ENCODE data around the gene ASCL3.
"Not testable (repeated sequence)": the region's sequence is repeated elsewhere in the genome, so short reads cannot be mapped to it uniquely, and the experiment has no call there.

Gene ASCL3

GRCh38 chr11:8942518-8943066 is at the start of gene ASCL3:
TSS of gene ASCL3 (minus strand) at chr11:8943016. CDS start at chr11:8938161, 4,855 bp downstream.
- DNase-seq (ENCODE audit: low spot score), result no peak

DNA sequence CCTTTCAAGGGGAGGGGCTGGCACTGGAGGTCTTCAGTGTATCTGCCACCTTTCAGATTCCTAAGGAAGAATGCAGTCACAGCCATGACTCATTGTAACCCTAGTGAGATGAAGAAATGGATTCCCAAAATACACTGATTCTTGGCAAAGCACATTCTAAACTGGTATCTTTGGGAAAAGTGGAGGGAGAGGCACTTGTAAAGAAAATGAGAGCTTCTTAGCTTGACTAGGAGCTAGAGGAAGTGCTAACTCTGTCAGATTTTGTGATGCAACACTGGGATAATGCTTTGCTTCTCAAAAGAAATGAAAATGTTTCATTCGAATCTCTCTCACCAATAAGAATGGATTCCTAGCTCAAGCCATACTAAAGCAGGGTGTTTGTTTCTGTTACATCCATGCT is 46.6 kb upstream of the ASCL3 start:
- DNase-seq (ENCODE audit: low spot score), result peak; percentile 21

DNA sequence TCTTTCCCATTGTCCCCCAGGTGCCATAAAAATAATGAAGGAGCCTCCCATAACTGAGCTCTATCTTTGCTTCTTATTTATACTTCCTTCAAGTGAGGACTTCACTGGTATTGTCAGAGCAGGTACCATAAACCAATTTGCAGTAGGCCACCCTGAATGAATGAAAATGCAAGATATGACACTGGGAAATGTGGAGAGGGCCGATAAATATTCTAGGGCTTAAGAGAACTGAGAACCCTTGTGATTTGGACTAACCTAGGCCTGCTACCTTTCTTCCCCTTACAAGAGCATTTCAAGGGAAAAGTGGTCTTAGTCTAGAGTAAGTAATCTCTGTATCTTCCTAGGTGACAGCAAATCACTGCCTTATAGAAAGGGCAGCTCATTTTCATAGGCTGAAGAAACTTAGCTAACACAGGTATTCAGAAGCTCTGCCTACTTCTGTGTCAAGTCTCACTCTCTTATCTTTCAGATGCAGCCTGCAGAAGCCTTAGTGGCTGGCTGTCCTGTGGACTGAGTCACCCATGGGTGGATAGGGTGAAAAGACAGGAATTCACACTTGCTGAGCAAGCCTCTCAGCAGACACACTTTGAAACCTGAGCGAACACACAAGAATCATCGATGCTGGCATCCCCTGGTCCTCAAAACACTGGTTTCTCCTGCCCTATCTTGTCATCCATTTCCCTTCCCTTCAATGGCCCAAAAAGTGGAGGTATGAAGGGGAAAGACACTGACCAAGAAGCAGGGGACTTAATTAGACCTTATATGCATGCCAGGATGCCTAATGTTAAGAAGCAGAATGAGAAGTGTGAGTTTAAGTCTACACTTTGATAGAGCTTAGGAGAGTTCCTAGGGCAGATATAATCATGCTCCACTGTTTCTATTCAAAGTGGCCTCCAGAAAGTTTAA is 45.8 kb upstream of the ASCL3 start:
- peak; percentile 71 for DNase-seq (ENCODE audit: low spot score)

DNA sequence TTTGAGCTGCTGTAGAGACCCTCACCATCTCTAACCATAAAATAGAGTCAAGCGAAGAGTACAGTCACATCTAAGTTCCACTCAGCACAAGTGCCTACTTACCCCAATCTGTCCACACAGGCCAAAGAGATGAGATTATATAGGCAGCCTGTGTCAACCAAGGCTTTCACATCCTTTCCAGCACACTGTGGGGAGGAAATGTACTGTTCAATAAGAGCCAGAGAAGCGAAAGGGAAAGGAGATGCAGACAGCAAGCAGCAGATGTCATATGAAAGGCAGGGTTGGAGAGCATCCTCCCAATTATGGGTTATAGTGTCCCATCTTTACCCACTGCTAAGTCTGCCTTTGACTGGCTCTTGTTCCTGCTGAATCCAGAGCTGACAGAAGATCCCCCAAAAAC is 44.6 kb upstream of the ASCL3 start:
- DNase-seq (ENCODE audit: low spot score), result no peak

GRCh38 chr11:8986772-8987171 is 44.0 kb upstream of the ASCL3 start:
- not testable (repeated sequence) for DNase-seq (ENCODE audit: low spot score)

GRCh38 chr11:8985462-8985861 is 42.6 kb upstream of the ASCL3 start:
- no peak for DNase-seq (ENCODE audit: low spot score)

DNA sequence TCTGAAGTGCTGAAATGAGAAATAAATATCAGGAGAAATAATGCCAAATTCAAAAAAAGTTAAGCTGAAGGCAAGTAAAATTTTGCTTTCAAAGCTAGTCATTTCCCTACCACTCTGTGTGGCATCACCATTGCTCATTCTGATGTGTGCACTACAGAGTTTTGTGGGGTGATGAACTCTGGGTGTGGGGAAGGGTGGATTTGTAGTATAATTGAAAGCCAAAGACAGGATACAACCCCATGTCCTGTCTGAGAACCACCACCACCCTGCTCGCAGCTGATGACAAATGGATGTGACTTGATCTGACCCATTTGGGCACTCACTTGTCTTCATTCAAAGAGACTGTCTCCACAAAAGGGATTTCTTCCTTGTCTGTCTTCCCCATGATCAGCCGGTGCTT is 40.7 kb upstream of the ASCL3 start:
- DNase-seq (ENCODE audit: low spot score), result no peak

DNA sequence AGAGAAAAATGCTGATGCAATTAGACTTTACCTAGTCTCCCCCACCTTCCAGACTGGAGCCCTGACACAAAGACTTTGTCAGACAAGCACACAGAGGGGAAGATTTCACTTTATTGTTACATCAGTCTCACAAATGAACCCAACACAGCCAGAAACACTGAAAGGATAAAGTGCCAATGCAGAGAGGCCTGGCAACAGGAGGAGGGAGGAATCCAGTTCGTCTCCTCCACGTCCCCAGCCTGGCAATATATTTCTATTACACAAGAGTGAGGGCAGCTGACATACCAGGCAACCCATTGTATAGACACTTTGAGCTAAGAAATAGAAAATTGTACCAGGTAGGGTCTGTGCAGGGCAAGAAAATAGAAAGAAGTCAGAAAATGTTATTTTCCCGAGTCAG is 37.7 kb upstream of the ASCL3 start:
- no peak for DNase-seq (ENCODE audit: low spot score)

DNA sequence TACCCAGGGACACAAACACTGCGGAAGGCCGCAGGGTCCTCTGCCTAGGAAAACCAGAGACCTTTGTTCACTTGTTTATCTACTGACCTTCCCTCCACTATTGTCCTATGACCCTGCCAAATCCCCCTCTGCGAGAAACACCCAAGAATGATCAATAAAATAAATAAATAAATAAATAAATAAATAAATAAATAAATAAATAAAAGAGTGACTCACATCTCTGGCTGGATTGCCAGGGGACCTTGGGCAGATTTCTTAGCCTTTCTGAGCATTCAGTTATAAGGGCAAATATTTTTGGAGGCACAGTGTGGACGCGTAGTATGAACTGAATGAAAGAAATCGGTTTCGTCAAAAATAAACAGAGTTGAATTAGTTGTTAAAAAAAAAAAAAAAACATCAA is 36.5 kb upstream of the ASCL3 start:
- not testable (repeated sequence) for DNase-seq (ENCODE audit: low spot score)

- no peak for DNase-seq (ENCODE audit: low spot score)
Measured at GRCh38 chr11:8973121-8973520, 30.3 kb upstream of the ASCL3 start.

- DNase-seq (ENCODE audit: low spot score), result no peak
Measured at GRCh38 chr11:8971924-8972316, 29.1 kb upstream of the ASCL3 start.

- no peak for DNase-seq (ENCODE audit: low spot score)
Measured at GRCh38 chr11:8971196-8971923, 28.5 kb upstream of the ASCL3 start.

- no peak for DNase-seq (ENCODE audit: low spot score)
Measured at GRCh38 chr11:8967184-8967583, 24.4 kb upstream of the ASCL3 start.

- DNase-seq (ENCODE audit: low spot score), result peak; percentile 92
Measured at GRCh38 chr11:8964324-8965320, 21.8 kb upstream of the ASCL3 start, which contains the start of gene TMEM9B. TSS of gene TMEM9B (minus strand) at chr11:8964442. CDS start at chr11:8964313, 129 bp downstream.

- DNase-seq (ENCODE audit: low spot score), result peak; percentile 85
Measured at GRCh38 chr11:8963569-8964323, 20.9 kb upstream of the ASCL3 start.

DNA sequence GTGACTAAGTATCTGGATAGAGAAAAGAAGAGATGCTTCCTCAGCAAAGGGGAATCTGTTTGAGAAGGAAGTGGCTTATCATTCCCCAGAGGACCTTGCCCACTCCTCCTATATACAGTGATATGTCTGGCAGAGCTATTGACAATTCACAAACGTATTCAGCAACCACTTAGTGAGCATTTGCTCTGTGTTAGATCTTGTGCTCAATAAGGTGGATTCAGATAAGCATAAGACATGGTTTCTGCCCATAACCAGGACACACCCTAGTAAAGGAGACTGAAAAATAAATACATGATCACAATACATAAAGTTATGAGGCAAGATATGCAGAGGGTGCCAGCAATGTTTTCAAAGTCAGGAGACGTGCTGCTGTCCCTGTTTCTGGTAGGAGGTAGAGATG is 20.0 kb upstream of the ASCL3 start:
- DNase-seq (ENCODE audit: low spot score), result no peak

DNA sequence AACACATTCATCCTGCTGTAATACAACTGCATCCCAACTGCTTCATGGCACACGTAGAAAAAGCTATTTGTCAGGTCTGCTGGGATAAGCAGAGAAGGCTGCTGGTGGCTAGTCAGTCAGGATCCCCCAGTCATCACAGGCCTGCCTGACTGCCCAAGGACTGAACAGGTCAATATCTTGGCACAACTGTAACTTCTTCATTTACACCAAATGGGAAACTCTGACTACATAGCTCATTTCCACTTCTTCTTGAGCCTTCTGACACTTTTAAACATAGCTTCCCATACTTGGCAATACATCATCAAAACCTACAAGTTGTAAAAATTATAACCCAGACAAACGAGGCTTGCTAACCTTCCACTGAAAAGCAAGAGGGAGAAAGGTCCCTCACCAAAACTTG is 18.6 kb upstream of the ASCL3 start:
- no peak for DNase-seq (ENCODE audit: low spot score)

DNA sequence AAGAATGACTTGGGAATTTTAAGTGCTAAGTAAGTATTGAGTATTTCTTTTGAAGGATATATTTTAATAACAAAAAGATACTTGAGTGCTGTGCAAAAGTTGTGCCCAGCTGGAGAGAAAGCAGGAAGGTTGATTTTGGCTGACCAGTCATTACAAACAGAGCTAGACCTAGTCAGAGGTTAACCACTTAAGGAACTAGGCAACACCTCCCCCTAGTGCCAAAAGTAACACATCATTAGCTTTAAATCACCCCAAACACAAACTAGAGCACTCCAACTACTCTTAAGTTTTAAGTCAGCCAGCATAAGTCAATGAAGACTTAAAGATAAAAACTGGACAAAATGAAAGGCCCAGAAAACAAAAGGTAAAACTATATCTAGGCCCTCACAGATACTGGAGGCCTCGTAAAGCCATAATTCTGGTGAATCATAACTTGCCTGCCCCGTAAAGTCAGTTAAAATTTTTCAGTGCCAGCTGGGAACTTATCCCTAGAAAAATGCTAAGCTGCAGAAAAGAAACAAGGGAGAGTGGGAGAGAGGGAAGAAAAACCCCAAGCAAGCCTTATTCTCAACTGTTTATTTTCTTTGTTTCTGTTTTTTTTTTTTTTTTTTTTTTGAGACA is 16.8 kb upstream of the ASCL3 start:
- DNase-seq (ENCODE audit: low spot score), result peak; percentile 80

DNA sequence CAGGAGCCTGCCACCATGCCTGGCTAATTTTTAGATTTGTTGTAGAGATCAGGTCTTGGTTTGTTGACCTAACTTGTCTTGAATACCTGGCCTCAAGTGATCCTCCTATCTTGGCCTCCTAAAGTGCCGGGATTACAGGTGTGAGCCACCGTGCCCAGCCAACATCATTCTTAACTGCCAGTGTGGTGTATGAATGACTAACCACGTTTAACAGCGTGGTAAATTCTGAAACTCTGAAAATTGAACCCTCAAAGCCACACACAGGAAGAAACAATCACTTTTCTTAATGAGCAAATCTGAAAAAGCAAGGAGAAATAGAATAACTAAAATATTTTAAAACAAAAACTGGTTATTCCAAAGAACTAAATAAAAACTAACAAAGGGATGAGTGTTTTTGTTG is 14.0 kb upstream of the ASCL3 start:
- no peak for DNase-seq (ENCODE audit: low spot score)

GRCh38 chr11:8948886-8949285 is 6.1 kb upstream of the ASCL3 start:
- DNase-seq (ENCODE audit: low spot score), result no peak
